ENCODE data around the gene ROBO1. TPM values are rescaled to one million over a fixed set of nuclear protein-coding genes. Genes with fewer than 3 reads are reported as not detected.

Gene ROBO1
- total and polyA plus RNA-seq, 2 of the 8 experiments (the other 6 are each of a cell fraction or from before 2014, with no cell fraction given) = 51.4 to 91.0 TPM

GRCh38 chr3:78880603-78881461 lies 887.0 kb downstream of the ROBO1 start (continued):
- TF ChIP-seq ATF2 (IDR thresholded peaks at IDR 0.05; ENCODE audit: low read length) = no peak
- no peak for TF ChIP-seq YY1 (IDR thresholded peaks at IDR 0.05; ENCODE audit: low read depth, low read length)
- no peak for TF ChIP-seq ZNF274 (IDR thresholded peaks at IDR 0.05; ENCODE audit: borderline replicate concordance, extremely low read depth, low read length)
- TF ChIP-seq CTCF (IDR thresholded peaks at IDR 0.05; ENCODE audit: control extremely low read depth in 1 of 3, insufficient read depth in 1 of 3, low read depth in 1 of 3, low read length in 3 of 3) = no peak
- no peak for TF ChIP-seq CHD1 (IDR thresholded peaks at IDR 0.05; ENCODE audit: low read depth, low read length)
